Activated CD4-positive, alpha-beta T cell treated with anti-CD3 and anti-CD28 coated beads, Interleukin-2, amount 50 U/mL, for 4 hours (primary cell): ENCODE results near the gene NAP1L4.

Experiments
- DNase-seq, 2 experiments: peaks; one replicate each; pipeline ENCODE4 v3.0.0-alpha.2; 2020

NAP1L4 gene

DNA sequence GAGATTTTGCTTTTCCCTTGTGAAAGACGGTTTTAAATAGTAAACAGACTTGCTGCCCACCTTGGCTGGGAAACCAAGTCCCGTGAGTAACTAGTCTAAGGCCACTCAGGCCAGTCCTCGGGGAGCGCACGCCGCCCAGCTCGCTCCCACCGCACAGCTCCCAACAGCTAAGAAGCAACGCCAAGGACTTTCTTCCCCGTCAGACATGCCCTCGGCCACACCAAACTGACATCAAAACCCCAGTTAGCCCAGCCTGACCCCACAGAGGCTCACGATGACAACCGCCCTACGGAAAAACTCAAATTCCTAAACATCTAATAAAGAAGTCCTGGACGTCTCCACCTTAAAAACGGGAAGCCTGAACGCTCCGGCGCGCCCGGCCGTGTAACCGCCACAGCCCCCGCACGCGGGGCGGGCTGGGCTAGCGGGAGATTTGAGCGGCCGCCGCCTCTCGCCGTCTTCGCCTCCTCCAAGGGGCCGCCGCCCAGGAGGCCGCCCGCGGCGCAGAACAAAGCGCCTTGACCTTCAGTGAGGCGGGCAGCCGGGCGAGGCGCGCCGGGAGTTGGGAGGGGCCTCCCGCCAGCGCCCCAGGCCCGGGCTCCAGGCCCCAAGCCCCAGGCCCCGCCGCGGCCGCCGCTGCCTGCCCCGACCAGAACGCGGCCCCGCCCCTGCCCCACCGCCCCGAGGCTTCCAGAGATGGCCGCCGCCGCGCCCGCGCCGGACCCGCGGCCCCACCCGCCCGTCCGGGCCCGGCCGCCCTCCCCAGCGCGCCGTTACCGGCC is 486 bp downstream of the NAP1L4 start:
- DNase-seq = peak; percentile 30 to 33

DNA sequence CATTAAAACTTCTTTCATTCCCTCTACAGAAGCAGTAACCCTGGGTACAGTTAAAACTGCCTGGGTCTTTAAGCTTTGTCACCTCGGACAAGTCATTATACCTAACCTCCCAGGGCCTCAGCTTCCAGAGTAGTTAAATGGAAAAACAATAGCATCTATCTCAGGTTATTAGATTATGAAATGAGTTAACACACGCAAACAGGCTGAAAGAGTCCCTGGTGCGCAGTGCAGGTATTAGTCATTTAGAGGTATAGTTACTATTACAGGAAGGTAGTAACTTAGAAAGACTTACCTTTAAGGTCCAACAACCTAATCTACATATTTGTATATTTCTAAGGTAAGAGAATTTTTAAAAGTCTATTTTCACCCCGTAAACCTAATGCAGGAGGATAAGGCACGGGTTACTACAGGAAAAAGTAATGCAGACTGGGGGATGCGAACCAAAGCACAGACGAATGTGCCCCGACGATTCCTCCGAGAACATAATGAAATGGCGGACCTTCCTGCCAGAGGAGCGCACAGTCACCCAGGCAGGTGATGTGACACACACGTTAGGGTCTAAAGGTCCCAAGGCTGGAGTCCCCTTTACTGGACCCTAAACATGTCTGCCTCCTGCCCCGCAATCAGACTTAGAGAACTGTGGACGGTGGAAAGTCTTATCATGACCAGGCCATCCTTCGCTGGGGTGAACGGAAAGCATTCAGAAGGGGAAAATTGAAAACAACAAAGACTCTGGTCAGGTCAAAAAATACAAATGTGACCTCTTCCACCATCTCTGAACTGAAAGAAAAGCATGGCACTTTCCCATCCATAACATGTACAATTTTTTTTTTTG is 1.3 kb downstream of the NAP1L4 start:
- peak; percentile 30 to 32 for DNase-seq

DNA sequence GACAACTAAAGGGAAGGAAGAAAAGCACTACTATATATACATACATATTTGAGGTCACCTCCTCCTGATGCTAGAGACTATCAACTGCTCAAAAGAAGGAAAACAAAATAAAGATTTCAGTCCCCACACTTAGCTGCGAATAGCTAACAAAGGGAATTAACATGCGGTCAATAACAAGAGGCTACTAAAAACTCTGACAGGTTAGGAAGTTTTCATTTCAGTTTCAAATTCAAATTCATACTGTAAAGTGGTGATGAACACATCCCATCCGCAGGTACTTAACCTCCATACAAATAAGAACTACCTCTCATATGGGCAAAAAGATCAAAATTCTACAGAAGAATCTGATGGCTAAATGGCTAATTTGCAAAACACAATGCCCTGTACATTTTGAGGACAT is 2.6 kb downstream of the NAP1L4 start:
- no peak for DNase-seq

DNA sequence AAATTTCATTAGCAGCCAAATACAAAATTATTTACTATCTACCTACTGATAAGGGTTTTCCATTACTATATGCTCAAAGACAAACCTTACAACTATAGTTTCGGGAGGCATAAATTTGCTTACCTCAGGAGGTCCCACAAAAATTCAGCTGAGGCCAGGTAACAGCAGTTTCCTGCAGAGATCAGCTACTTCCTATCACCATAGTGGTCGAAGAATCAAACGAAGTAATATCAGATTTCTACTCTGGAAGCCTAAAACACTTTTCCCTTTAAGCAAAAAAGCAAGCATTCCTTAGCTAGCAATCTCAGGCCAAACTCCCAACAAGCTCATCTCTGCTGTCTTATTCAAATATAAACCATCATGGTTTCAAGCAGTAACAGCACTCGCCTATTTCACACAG is 3.1 kb downstream of the NAP1L4 start:
- no peak for DNase-seq

DNA sequence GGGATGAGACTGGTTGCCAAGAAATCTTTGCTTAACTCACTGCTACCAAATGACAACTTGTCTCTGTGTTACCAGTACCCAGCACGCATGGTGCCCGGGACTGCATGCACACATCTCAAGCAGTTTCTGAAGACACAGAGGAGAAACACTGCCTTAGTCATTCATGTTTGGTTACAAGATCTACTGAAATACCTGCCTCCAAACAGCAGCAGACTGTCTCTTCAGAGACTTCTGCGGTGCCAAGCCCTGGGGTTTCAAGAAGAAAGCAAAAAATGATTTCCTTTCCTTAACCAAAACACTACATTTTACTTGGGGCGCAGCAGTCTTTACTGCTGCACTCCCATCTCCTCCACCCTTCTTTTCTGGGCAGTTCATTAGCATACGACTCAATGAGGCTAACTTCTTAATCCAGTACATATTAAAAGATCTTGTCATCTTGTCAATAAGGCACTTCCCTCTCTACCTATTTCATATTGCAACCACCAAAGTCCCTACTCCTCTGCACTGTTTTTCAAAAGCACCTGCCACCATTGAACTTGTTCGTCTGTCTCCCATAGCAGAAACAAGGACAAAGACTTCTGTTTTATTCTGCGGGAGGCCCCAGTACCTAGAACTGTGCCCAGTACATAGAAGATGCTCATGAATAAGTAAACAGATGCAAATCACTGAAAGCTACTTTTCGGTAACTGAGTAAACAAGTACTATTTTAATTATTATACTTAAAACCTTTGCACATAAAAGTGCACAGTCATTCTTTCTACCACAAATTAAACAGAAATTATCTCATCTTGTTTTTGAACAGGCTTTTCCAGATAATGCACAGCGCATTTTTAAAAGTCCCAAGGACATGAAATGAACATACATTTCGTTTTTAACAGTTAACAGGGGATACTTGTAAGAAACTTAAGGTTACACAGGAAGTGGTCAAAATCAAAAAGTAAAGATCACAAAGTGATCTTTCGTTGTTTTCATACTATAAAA is 4.0 kb downstream of the NAP1L4 start:
- peak; percentile 23 to 31 for DNase-seq

DNA sequence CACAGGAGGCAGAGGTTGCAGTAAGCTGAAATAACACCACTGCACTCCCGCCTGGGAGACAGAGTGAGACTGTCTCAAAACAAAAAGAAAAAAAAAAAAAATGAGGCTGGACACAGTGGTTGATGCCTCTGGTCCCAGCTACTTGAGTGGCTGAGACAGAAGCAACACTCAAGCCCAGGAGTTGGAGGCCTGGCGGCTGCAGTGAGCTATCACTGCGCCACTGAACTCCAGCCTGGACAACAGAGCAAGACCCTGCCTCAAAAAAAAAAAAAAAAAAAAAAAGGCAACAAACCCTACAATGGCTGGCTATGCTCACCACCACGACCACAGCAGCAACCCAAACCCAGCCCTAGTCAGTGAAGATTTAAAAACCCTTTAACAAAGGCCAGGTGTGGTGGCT is 8.2 kb downstream of the NAP1L4 start:
- DNase-seq = no peak

DNA sequence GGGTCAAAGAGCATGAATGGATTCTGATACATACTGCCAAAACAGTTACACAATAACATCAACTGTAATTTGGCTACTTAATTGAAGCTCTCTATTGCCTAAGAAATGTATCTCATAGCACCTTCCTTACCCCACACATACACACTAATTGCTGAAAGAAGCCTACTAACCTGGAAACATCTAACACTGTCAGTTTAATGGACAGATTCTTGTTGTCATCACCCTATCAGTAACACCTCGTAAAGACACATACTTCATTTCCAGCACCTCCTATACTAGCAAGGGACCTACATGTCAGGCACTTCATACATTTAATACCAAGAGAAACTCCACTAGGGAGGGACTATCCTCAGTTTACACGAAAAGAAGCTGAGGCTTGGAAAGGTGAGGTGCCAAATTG is 9.9 kb downstream of the NAP1L4 start:
- no peak for DNase-seq

DNA sequence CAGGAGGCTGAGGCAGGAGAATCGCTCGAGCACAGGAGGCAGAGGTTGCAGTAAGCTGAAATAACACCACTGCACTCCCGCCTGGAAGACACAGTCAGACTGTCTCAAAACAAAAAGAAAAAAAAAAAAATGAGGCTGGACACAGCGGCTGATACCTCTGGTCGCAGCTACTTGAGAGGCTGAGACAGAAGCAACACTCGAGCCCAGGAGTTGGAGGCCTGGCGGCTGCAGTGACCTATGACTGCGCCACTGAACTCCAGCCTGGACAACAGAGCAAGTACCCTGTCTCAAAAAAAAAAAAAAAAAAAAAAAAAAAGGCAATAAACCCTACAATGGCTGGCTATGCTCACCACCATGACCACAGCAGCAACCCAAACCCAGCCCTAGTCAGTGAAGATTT is 11.0 kb downstream of the NAP1L4 start:
- DNase-seq = no peak

DNA sequence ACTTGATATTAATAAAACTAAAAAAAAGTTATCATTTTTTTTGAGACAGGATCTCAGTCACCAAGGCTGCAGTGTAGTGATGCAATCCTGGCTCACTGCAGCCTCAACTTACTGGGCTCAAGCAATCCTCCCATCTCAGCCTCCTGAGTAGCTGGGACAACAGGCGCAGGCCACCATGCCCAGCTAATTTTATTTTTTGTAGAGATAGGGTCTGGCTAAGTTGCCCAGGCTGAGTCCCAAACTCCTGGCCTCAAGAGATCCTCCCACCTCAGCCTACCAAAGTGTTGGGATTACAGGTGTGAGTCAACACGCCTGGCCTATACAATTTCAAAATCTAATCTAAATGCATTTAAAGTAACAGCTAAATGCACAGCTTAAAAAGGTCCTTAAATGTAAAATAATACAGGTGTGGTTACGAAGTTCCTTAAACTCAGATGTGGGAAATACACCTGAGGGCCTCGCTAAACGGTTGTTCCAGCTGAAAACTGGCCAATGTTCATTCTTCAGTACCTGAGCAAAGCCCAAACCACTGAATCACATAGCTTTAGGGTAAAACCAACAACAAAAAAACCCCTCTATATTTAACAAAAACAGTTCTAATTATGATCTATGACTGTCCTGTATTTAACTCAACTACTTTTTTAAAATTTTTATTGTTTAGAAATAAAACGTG is 11.8 kb downstream of the NAP1L4 start:
- DNase-seq = no peak

DNA sequence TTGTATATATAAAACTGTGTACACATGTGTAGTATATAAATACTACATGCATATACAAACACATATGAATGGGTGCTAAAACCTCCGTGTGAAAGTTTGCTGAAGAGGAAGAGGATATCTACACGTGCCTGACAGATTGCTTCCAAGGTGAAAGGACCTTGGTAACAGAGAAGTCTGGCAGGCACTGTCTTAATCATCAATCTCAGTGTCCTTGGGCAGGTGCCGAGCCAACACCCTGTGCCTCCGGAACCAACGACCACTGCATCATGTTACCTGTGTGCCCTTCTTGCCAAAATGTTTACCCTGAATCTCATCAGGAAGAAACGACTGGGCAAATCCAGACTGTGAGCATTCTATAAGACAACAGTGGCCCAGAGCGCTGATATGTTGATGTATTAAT is 15.0 kb downstream of the NAP1L4 start:
- DNase-seq = no peak

DNA sequence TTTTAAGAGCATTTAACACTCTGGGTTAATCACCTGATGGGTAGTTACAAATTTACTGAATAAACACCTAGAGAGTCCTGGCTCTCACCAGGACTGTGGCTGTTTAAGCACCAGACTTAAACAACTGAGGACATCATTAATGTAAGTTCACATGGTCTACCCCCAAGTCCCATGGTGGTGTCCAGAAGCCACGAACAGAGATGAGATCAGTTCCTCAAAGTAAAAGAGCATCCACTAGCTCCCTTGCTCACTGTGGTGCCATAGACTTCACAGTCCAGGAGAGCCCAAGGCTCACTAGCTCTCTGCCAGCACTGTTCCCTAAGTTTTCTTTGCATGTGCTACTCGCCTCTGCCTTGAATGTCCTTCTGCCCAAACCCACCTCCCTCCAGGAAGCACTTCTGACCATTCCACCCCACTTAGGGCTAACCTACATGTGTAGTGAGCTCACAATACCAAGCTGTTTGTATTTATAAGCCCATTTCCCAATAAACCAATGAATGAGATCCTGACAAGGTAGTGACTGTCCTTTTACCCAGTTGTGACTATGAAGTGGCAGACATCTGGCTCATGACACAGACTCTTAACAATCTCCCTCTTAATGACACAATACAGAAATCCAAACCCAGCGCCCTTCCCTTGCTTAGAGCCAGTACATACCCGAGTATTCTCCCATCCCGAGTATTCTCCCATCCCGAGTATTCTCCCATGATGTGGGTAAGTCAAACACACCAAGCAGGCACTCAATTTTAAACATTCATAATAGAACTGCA is 15.7 kb downstream of the NAP1L4 start:
- no peak for DNase-seq

DNA sequence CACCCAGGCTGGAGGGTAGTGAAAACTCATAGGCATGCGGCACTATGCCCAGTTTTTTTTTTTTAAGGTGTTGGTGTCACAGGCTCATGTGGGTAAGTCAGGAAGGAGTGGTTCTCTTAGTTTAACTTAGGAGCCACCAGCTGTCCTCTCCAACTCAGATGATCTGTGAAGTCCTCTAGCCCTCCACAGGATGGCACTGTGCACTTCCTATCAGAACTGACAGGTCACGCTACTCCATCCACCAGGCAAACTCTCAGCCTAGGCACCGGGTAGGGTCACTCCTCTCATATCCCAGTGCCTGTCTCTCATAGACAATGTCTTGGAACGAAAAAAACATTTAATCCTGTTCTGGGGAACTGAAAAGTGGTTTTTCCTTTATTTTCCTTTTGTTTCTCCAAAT is 16.5 kb downstream of the NAP1L4 start:
- DNase-seq = peak; percentile 32 to 40

DNA sequence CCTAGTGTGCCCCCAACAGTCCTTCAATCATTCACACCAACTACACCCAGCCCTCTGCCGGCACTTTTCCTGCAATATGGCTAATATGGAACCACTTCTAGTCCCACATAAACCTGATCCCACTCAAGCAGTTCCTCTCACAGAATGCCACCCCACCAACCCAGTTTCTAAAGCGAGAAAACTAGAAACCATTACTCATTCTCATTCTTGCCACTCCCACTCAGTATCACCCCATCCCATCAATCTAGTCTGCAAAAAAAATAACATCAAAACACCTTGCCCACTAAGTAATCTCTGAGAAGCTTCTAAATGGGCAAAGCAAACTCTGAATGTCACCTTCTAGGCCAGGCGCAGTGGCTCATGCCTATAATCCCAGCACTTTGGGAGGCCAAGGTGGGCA is 17.9 kb downstream of the NAP1L4 start:
- DNase-seq = no peak

DNA sequence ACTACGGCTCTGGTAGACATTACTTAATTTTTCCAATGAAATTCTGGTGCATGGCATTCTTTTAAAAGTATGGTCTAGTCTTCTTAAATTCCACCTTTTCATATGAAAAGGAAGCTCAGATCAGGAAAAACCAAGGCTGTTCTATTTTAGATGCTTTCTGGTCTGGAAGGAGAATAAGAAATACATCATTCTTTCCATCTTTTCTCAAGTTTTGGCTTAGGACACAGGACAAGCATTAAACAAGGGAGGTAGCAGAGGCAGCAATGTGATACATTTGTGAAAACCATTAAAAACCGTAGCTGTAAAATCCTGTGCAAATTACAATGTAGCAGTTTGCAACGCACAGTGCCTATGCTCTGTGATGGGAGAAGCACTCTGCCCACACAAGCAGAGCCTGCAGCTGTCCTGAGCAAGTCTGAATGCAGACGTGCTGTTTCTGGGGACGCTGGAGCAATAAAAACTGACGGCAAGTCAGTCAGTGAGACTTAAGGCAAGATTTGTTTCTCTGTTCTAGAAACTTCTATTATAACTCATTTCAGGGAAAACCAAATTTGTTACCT is 23.7 kb downstream of the NAP1L4 start:
- DNase-seq = no peak

DNA sequence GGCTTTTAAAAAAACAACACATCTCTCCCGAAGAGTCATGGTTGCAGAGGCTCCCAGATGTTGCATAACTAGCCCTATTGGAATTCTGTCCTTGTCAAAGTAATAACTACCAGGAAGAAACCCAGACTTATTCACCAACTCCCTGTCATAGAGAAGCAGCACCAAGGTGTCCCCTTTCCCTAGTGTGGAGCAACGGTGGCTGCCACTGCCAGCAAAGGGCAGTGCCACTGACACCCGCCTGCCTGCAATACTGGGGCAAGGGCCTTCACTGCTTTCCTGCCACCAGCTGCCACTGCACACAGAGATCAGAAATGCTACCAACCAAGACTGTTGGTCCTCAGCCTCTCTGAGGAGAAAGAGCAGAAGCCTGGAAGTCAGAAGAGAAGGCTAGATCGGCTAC is 27.3 kb downstream of the NAP1L4 start:
- no peak for DNase-seq

DNA sequence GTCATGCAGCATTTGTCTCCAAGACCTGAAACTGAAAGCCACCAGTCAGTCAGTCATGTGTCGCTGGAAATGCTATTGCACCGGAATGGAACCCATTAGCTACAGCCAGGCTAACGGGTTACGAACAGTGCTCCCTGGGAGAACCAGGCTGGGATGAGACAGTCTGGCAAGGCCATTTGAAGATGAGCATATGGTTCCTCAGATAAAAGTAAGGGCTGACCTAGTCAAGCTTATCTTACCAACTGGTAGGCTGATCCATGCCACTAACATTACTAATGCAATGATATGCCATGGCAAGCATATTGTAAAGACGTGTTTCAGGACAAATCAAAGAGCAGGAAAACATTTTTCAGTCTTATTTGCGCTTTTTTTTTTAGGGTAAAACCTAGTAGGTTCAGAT is 28.4 kb downstream of the NAP1L4 start:
- no peak for DNase-seq

DNA sequence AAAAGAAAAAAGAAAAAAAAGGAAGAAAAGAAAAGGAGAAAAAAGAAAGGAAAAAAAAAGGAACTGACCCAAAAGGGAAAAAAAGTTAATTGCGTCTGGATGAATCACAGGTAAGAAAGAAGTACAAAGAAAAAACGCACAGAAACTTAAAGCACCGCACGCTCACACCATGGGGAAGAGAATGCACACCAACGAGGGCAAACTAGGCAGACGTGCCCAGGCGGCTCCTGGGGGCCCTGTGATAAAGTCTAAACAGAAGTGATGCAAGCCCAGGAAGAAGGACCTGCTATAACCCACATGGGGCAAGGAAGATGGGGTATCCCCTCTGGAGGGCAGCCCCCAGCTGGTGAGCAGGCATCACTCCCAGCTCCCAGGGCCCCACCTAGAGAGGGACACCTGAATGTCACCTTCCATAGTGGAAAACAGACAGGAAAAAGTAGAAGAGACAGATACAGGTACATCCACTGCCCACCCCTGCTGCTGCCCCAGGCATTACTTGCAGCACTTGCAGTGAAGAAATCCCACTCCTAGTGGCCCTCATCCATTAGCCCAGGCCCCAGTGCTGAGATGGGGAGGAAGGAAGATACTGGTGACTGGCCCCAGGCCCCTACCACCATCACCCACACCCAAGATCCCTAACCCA is 28.9 kb downstream of the NAP1L4 start:
- DNase-seq = no peak

DNA sequence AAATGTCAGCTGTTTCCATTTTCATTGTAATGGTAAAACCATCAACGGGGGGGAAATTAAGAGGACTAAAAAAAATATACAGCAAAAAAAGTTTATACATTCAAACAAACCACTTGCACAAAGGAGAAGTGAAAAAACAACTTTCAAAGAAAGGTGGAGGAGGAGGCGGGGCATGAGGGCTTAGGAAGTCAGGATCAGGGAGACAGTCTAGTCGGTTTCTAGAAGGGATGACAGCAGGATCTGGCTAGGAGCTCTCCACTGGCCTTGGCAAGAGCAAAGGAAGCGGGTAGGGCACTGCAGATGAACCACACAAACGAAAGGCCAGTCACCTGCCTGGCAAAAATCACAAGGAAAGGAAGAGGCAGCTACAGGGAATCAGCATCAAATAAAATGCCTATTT is 31.0 kb downstream of the NAP1L4 start:
- no peak for DNase-seq

DNA sequence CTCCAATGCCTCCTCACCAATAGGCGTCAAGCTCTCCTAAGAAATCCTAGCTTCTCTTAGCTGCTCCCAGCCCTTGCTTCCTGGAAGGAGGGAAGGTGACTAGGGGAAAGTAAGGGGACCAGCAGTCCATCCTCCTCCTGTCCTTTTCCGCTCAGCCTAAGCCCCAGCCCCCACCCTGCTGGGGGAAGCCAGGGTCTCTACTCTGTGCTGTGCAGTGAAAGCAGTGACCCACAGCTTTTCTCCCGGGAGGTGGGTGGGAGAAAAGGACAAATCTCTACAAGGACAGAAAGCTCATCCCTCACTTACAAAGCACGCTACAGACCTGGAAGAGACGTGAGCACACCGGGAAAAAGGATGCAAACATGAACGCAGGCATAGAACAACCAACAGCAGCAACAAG is 32.0 kb downstream of the NAP1L4 start:
- DNase-seq = no peak

DNA sequence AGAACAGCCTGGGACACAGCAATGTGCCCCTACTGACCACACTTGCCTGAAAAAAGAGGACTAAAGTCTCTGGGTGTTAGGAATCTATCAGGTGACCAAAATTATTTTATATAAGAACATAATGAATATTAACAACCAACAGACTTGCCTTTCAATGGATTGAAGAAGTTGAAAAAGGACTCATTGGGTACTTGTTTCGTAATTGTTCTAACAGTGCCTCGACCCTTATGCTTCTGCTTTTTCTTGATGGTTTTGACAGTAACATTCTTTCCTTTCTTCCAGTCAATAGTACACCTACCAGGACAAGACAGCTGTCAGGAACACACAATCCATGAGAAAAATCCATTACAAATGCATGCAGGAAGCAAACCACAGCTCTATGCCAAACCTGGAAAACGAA is 33.9 kb downstream of the NAP1L4 start:
- no peak for DNase-seq

DNA sequence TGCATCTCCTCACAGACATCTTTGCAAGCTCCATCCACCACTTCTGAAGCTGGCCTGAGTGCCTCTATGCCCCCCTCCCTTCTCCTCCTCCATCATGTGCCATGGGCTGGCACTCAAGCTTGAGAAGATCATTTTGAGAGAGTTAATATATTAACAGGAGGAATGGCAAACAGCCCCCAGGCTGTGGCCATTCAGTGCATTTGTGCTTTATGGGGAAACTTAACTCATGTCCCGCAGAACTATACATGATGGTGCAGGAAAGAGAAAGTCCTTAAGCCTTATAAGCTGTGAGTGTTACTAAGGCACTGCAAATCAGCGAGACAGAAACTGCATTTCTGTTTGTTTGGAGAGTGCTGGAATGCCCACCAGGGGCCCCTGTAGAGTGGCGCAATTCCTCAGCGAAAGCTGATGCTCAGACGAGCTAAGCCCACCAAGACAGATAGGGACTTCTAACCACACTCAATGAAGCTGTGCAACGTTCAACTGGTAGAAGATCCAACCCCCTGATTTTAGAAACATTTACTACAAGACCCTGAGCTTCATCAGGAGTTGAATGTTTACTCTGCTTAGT is 36.1 kb downstream of the NAP1L4 start:
- DNase-seq = no peak
